GM21423 (cell line): ENCODE measurements around the gene CNGB1.
"Not testable (repeated sequence)": the region's sequence is repeated elsewhere in the genome, so short reads cannot be mapped to it uniquely, and the experiment has no call there.

Source experiments
- ATAC-seq: cut with Tn5 transposase; IDR thresholded peaks from one replicate; pipeline ENCODE4 v1.9.1; 2021; ENCODE audit warnings: mild to moderate bottlenecking, moderate library complexity; ENCODE audit not compliant: unreplicated experiment

CNGB1 gene

DNA sequence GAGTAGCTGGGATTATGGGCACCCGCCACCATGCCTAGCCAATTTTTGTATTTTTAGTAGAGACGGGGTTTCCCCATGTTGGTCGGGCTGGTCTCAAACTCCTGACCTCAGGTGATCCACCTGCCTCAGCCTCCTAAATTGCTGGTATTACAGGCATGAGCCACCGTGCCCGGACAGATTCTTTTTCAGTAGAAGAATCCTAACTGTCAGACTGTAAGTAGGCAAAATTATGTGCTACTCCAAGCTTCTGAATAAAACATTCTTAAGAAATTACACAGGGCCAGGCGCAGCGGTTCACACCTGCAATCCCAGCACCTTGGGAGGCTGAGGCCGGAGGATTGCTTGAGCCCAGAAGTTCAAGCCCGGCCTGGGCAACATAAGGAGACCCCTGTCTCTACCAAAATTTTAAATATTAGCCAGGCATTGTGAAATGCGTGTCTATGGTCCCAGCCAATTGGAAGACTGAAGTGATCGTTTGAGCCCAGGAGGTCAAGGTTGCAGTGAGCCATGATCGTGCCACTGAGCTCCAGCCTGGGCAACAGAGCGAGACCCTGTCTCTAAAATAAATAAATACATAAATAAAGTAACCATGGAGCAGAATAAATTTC, 101.9 kb downstream of the CNGB1 start:
- no peak for ATAC-seq

DNA sequence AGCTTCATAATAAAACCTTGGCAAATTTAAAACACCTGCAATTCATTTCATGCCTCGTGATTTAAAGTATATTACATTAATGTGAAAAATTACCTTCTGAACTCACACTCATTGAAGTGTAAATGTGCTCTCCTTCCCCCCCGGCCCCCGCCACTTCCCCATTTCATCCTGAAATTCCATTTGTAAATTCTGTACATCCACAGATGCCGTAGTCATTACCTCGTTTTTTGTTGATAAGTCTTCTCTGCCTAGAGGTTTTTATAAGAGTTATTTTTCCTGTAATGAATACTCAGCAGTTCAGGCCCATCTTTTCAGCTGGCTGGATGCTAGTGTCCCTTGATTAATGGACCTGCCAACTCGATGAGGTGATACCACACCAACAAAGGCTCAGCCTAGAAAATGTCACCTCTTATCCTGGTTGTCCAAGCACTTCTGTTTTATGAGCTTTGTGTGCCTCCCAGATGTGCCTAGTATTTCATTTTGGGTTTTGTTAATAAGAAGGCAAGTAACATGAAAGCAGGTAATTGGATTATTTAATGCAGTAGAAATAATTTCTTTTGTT, 103.8 kb downstream of the CNGB1 start:
- ATAC-seq: no peak

DNA sequence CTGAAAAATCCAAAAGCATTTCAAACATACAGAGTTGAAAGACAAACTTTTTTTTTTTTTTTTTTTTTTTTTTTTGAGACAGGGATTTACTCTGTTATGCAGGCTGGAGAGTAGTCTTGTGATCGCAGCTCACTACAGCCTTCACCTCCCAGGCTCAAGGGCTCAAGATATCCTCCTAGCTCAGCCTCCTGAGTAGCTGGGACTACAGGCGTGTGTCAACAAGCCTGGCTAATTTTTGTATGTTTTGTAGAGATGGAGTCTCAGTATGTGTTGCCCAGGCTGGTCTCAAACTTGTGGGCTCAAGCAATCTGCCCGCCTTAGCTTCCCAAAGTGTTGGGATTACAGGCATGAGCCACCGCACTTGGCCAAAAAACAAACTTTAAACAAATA, 104.4 kb downstream of the CNGB1 start:
- no peak for ATAC-seq

DNA sequence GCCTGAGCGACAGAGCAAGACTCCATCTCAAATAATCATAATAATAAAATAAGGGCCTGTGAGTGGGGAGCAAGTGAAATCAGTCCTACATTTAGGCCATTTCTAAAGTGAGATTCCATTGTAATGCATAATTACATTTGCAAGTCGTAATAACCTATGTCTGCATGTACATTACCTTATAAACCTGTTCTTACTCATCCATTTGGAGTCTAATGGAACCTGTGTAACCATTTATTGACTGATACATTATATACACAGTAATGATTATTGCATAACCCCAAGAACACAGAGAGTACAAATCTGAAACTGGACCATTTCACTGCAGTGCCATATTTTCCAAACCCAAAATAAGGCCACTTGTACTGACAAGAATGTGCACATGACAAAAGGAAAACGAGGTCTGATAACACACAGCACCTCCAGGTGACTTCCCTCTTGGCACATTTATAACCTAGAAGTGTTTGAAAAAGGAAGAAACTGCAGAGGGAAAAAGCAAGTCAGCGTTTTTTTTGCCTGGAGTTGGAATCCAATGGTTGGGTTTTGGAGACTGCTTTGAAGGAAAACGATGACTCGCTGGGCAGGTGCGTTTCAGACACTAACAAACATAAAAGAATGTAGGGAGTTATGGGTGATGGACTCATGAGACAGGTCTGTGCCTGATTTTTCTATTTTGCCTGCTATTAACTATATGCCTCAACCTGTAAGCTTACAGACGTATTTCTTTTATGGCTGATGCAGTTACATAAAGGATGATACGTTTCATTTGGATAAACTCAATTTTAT, 105.0 kb downstream of the CNGB1 start:
- no peak for ATAC-seq

DNA sequence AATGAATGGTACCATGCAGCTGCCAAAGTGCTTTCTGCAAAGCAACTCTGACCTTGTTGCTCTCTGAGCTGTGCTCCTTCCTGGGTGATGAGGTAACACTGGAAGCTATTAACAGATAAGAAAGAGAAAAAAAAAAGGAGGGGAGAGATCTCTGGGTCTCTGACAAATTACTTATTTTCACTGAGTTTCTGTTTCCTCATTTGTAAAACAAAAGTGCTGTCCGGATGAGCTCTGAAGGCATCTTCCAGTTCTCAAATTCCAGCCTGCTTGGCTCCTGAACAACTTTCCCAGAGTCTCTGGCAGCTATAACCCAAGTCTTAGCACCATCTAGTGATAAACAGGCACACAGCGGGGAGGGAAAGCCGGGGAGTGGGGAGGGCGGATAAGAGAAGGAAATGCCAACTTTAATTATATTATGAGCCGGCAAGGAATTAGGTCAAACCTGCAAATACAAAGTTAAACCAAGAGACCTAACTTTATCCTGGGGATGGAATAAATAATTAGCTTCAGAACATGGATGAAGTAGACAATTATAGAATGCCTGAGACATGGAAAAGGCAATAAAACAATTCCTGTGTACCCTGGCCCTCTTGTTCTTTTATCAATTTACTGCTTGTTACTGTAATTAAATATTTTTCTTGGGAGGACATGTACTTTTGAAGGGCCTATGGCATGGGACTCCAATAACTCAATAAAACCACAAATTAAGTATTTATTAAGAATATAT, 107.3 kb downstream of the CNGB1 start:
- ATAC-seq: no peak

DNA sequence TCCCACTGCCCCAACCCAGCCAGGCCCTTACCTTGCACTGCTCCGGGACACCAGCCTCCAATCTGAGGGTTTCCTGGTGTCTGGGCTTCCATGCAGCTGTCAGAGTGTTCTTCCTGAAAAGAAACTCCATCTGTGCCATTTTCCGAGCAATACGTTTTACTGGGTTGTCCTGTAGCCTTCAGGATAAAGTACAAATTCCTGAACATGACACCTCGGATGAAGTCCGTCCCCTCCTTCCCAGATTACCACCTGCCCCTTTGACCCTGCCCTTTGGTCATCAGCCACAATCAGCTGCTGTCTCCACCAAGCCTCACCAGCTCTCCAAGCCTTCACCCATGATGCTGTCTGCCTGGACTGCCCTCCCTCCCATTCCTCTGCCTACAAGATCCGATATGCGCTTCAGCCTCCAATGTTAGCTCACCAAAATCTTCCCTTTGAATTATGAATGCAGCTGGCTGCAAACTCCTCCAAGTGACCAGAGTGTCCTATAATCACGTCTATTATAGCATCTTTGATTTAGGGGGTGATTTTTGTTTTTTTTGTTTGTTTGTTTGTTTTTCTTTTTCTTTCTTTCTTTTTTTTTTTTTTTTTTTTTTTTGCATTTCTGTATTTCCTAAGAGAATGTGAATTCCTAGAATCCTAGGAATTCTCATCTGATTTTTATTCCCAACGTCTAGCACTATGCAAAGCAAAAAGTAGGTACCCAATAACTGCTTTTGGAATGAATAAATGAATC, 108.1 kb downstream of the CNGB1 start:
- ATAC-seq: no peak

DNA sequence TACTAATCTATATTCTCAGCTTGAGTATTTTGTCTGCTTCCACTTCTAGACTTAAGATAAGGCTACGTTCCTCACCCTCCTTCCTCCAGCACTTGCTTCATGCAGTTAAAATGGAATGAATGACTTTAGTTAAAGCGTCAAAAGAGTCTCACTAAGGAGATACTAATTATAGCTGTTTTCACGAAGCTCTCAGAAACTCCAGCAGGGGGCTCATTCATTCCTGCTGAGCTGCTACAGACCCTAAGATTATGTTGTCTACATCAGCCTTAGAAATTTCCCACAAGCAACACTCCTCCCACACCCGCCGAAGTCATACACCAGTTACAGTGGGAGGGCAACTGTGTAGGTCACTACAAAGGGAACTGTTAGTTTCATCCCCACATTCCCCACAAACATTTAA, 111.6 kb downstream of the CNGB1 start:
- ATAC-seq: no peak

DNA sequence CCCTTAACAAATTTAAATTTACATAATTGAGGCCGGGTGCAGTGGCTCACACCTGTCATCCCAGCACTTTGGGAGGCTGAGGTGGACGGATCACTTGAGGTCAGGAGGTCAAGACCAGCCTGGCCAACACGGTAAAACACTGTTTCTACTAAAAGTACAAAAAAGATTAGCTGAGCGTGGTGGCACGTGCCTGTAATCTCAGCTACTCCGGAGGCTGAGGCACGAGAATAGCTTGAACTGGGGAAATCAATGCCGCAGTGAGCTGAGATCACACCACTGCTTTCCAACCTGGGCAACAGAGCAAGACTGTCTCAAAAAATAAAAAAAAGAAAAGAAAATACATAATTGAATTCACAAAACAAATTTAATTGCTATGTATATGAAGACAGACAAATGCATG, 112.3 kb downstream of the CNGB1 start:
- ATAC-seq: no peak

DNA sequence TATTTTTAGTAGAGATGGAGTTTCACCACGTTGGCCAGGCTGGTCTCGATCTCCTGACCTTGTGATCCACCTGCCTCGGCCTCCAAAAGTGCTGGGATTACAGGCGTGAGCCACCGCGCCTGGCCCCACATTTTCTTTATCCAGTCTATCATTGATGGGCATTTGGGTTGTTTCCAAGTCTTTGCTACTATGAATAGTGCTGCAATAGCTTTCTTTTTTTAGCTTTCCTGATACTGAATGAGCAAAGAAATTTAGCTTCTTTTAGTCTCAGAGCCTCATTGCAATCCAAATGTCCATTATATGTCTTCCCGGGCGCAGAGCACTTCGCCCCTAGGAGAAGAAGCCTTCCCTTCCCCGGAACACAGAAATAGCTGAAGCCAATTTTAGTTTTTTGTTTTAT, 112.9 kb downstream of the CNGB1 start:
- not testable (repeated sequence) for ATAC-seq

DNA sequence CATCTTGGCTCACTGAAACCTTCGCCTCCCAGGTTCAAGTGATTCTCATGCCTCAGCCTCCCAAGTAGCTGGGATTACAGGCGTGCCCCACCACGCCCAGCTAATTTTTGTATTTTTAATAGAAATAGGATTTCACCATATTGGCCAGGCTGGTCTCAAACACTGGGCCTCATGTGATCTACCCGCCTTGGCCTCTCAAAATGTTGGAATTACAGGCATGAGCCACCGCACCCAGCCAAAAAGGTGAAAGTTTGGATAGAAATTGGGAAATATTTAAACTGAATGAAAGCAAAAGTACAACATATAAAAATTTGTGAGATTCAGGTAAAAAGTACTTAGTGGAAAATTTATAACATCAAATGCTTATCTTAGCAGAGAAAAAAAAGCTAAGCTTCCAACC, 115.7 kb downstream of the CNGB1 start:
- no peak for ATAC-seq

DNA sequence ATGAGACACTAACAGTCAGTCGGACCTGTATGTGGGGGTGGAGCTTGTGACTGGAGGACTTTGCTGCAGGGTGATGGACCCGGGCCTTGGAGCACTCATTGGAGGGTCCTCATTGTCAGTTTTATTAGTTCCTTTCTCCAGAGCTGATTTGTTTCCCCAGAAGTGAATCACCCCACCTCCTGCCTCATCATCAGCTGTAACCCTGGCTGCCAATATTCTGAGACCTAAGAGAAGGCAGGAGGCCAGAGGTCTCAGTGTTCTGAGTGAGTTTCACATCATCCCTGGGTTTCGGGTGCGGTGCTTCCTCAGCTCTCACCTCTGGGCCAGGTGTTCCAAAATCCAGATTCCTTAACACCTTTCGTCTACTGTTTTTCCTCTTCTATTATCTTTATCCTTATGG, 118.7 kb downstream of the CNGB1 start:
- ATAC-seq: no peak

DNA sequence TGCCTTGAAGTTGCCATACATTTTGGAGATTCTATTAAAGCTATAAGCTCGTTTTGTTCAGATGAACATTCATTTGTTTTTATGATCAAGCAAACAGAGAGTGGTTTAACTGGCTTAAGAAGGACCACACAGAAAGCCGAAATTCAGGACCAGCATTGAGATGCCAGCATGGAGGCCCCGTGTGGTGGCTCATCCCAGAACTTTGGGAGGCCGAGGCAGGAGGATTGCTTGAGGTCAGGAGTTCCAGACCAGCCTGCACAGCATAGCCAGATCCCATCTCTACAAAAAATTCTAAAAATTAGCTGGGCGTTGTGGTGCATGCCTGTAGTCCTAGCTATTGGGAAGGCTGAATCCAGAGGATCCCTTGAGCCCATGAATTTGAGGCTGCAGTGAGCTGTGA, 122.7 kb downstream of the CNGB1 start:
- no peak for ATAC-seq

DNA sequence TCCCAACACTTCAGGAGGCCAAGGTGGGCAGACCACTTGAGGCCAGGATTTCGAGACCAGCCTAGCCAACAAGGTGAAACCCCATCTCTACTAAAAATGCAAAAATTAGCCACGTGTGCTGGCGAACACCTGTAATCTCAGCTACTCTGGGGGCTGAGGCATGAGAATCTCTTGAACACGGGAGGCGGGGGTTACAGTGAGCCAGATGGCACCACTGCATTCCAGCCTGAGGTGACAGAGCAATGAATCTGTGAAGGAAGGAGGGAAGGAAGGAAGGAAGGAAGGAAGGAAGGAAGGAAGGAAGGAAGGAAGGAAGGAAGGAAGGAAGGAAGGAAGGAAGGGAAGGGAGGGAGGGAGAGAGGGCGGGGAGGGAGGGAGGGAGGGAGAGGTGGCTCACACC, 124.0 kb downstream of the CNGB1 start:
- not testable (repeated sequence) for ATAC-seq

DNA sequence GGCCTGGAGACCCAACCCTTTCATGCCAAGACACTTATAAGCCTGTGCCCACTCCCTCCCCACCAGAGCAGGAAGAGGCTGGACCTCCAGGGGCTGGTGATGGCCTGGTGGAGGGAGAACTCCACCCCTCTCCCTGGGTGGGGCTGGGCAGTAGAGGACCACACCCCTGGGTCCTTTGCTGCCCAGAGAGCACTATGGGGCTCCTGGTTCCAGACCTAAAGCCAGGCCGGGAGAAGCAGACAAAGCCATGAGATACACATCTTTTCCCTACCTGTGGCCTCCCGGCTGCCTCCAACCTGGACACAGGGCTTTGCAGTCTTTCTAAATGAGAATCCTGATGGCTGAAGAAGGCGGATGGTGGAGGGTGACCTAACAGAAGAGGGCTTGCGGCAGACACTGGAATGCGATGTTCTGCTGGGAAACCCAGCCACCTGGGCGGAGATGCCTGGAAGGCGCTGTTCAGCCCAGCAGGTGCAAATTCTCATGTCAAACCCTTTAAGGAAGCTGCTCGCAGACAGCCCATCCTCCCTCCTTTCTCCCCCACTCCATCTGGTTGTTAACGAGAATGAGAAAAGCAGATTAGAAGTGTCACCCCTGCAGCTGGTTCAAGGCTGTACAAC, 124.7 kb downstream of the CNGB1 start:
- ATAC-seq: no peak

DNA sequence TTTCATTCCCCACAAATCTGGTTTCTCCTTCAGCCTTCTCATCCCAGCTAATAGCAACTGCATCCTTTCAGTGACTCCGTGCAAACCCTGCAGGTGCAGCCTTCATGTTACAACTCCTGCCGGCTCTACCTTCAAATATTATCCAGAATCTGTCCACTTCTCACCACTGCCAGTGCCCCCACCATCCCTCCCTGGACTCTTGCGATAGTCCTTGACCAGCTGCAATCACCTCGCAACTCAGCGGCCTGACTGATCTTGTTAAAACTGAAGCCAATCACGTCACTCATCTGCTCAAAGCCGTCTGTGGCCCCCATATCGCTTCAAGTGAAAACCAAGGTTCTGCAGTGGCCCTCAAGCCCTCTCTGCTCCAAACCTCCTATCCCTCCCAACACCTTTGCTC, 125.8 kb downstream of the CNGB1 start:
- ATAC-seq: no peak

DNA sequence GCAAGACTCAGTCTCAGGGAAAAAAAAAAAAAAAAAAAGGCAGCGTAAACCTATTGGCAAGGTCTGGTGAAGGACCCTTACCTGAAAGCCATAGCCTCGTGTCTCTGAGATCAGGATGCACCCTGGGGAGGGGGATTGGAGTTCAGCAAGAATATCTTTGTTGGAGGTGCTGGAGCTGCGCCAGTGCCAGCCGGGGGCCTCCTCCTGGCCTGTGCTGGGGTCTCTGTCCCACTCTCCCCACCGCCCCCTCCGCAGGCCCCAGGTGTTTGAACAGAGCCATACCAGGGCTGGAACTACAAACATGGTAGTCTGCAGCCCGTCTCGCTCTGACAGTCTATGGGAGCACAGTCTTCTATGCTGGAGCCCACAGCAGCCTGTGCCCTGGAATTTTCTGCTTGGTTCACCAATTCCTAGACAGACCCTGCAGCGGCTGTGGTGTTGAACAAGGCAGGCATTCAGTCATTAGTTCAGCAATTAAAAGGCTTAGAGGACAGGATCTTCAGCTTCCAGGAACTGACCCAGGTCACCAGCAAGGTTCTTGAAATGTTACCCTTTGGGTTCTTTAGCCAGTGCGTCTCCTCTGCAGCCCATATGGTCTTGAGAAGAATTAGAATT, 126.4 kb downstream of the CNGB1 start:
- no peak for ATAC-seq

DNA sequence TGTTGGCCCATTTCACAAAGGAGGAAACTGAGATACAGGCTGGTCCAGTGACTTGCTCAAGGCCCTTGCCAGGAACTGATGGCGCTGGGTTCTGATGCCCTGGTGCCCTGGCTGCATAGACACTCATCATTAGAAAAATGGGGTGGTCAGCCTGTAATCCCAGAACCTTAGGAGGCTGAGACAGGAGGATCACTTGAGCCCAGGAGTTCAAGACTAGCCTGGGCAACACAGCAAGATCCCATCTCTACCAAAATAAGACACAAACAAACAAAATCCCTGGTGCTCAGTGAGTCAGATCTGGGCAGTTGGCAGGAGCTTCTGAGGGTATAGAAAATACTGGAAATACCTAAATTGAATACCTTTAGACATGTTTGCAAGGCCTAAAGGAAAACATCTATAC, 127.5 kb downstream of the CNGB1 start:
- ATAC-seq: no peak

DNA sequence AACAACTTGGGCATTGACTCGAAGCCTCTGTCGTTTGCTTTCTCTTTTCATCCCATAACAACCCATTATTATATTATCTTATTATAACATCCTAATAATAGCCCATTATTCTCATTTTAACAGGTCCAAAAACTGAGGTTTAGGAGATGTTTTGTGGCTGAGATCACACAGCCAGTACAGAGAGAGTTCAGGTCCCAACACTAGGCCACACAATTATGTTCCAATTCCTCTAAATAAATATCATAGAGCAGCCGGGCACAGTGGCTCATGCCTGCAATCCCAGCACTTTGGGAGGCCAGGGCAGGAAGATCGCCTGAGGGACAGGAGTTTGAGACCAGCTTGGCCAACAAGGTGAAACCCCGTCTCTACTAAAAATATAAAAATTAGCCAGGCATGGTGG, 128.3 kb downstream of the CNGB1 start:
- no peak for ATAC-seq

DNA sequence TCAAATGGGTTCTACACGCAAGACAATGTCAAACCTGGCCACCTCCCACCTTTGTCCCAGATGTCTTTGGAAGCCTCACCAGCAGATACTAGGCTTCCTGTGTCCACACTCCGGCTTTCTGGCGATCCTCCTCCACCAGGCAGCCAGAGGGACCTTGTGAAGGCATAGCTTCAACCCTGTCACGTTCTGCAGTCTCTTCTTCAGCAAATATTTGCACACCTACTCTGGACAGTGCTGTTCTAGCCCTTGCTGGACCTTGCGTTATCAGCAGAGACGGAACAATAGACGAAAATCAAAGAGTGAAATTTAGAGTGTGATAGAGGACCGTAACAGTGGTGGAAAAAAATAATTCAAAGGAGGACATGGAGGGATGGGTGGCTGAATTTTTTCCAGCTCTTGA, 130.1 kb downstream of the CNGB1 start:
- ATAC-seq: no peak

DNA sequence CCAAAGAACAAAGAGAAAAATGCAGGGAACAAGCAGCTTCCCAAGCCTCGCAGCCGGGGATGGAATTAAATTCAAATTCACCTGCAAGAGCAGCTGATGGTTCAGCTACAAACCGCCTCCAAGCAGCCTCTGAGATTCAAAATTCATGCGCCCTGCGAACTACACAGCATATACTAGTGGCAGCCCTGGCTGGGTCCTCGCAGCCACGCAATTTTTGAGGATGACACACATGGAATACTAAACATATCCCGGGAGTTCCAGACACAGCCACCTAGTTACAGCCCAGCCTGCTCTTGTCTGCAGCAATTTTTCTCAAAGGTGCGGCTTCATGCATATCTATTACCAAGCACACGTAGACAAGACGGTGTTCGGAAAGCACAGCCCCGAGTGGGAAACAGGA, 132.8 kb downstream of the CNGB1 start:
- ATAC-seq: no peak
